Esophagus squamous epithelium (tissue), 5 donors: ENCODE data around the gene XRCC4. TPM values are rescaled to one million over a fixed set of nuclear protein-coding genes. Genes with fewer than 3 reads are reported as not detected.
A peak's percentile ranks its signal among the peaks of the same experiment; 100 is the strongest.

ENCODE experiments used
- DNase-seq: peaks from one replicate; lab custom pipeline; 2025; lab: John Stamatoyannopoulos, UW
- H3K27ac ChIP-seq, 4 donors: fragments of 200-600 bp; sonication (generic); one replicate each; pipeline ENCODE4 v1.5.1; 2016 to 2019; ENCODE audit warnings: mild to moderate bottlenecking in 1 of 4
- H3K27me3 ChIP-seq, 4 donors: fragments of 200-600 bp; sonication (generic); 1 replicate in 3 of 4; 2 replicates in 1 of 4; pipeline versions ENCODE4 v1.5.1 to v1.6.0; 2017 to 2021; ENCODE audit warnings: antibody characterized with exemption in 1 of 4
- H3K36me3 ChIP-seq, 3 donors: fragments of 200-600 bp; sonication (generic); one replicate each; pipeline ENCODE4 v1.5.1; 2016 to 2019
- H3K4me1 ChIP-seq, 3 donors: fragments of 200-600 bp; sonication (generic); one replicate each; pipeline ENCODE4 v1.5.1; 2017 to 2019
- H3K4me3 ChIP-seq, 4 donors: fragments of 200-600 bp; sonication (generic); 1 replicate in 3 of 4; 2 replicates in 1 of 4; pipeline ENCODE4 v1.5.1; 2016 to 2019; ENCODE audit warnings: mild to moderate bottlenecking in 2 of 4, moderate library complexity in 1 of 4
- H3K9me3 ChIP-seq, 3 donors: fragments of 200-600 bp; sonication (generic); one replicate each; pipeline ENCODE4 v1.5.1; 2016 to 2019
- CTCF ChIP-seq, 6 experiments: fragments of 450-650 bp in 4 of 6; fragments of 200-600 bp in 2 of 6; sonication (generic) in 2 of 6; IDR thresholded peaks; one replicate each; pipeline ENCODE4 v1.5.1; 2016 to 2019; ENCODE audit warnings: antibody characterized with exemption in 6 of 6, mild to moderate bottlenecking in 4 of 6, moderate library complexity in 4 of 6
- POLR2A ChIP-seq, 4 donors: fragments of 450-650 bp; IDR thresholded peaks; one replicate each; pipeline ENCODE4 v1.6.1; 2017; ENCODE audit warnings: antibody characterized with exemption in 4 of 4, mild to moderate bottlenecking in 4 of 4, moderate library complexity in 3 of 4
- WGBS, 2 donors: methylation state at CpG; one replicate each; pipeline ENCODE4 v1.1.5; 2018; 5-methylcytosine and 5-hydroxymethylcytosine counted together
- intact Hi-C: fragments of 100-400 bp; cut with DNase I; formaldehyde crosslinking; loops from one replicate; pipeline ENCODE4 v1.15.0; 2022
- total RNA-seq, 4 donors: library from RNA; depleted of rRNA; stranded (reverse); fragments of >200 nt; gene quantifications; one replicate each; pipeline ENCODE4 v1.1.0, GENCODE V29; 2016
- donor health status: DM: yes; HTN: yes; CAD: no.

XRCC4 gene
- total RNA-seq, 4 donors from 2014 or later: 2.9 to 10.3 (median 7.4) TPM

GRCh38 chr5:83294246-83294645 is 216.9 kb downstream of the XRCC4 start:
- DNase-seq: no peak
- intact Hi-C loops: no loop called here
- no peaks in the 10 kb centered on the region for H3K4me1 ChIP-seq
- TF ChIP-seq CTCF (IDR thresholded peaks at IDR 0.05): no peak
- no peak for TF ChIP-seq POLR2A (IDR thresholded peaks at IDR 0.05)
- no peak overlapping the region for H3K27ac ChIP-seq
- H3K27me3 ChIP-seq: no peaks in the 10 kb centered on the region
- WGBS, 2 donors: 54 to 70% methylated on average over 2 of the region's 2 CpGs
- H3K4me3 ChIP-seq: no peak overlapping the region
- H3K9me3 ChIP-seq: peaks cover 0 to 4% (median 0%) of the 10 kb centered on the region in 3 donors
- no peaks in the 10 kb centered on the region for H3K36me3 ChIP-seq

- H3K9me3 ChIP-seq: peaks cover 0 to 11% (median 0%) of the 10 kb centered on the region in 3 donors
- H3K4me3 ChIP-seq: no peak overlapping the region
- H3K36me3 ChIP-seq: no peaks in the 10 kb centered on the region
- WGBS, 2 donors: 84 to 92% methylated on average over 2 of the region's 2 CpGs
- TF ChIP-seq CTCF (IDR thresholded peaks at IDR 0.05): no peak
- TF ChIP-seq POLR2A (IDR thresholded peaks at IDR 0.05): no peak
- intact Hi-C loops: no loop called here
- H3K4me1 ChIP-seq: no peaks in the 10 kb centered on the region
- no peak overlapping the region for H3K27ac ChIP-seq
- no peaks in the 10 kb centered on the region for H3K27me3 ChIP-seq
- DNase-seq: no peak
Observed at GRCh38 chr5:83299353-83299752, 222.0 kb downstream of the XRCC4 start.

- intact Hi-C loops: no loop called here
- Histone ChIP-seq H3K36me3 (no peaks in the 10 kb centered on the region), H3K9me3 (peaks cover 0 to 4% (median 0%) of the 10 kb centered on the region in 3 donors), H3K4me3 (no peak overlapping the region), H3K4me1 (no peaks in the 10 kb centered on the region), H3K27ac (peak overlapping the region in 1 of 4 donors; percentile 44), H3K27me3 (no peaks in the 10 kb centered on the region)
- no peak for TF ChIP-seq CTCF (IDR thresholded peaks at IDR 0.05)
- peak in 1 of 4 donors; percentile 27 for TF ChIP-seq POLR2A (IDR thresholded peaks at IDR 0.05)
- WGBS, 2 donors: 23 to 32% methylated on average over 3 of the region's 3 CpGs
- no peak for DNase-seq
Observed at GRCh38 chr5:83306572-83307241, 229.4 kb downstream of the XRCC4 start.

- Histone ChIP-seq H3K4me1 (no peaks in the 10 kb centered on the region), H3K9me3 (peaks cover 0 to 8% (median 0%) of the 10 kb centered on the region in 3 donors), H3K4me3 (no peak overlapping the region), H3K27ac (no peak overlapping the region), H3K27me3 (no peaks in the 10 kb centered on the region), H3K36me3 (no peaks in the 10 kb centered on the region)
- 75 to 80% methylated on average over 2 of the region's 2 CpGs for WGBS, 2 donors
- intact Hi-C loops: no loop called here
- TF ChIP-seq CTCF (IDR thresholded peaks at IDR 0.05): no peak
- no peak for TF ChIP-seq POLR2A (IDR thresholded peaks at IDR 0.05)
- DNase-seq: no peak
Observed at GRCh38 chr5:83312663-83313062, 235.3 kb downstream of the XRCC4 start.

- Histone ChIP-seq H3K27me3 (no peaks in the 10 kb centered on the region), H3K9me3 (peaks cover 0 to 8% (median 0%) of the 10 kb centered on the region in 3 donors), H3K4me3 (no peak overlapping the region), H3K36me3 (no peaks in the 10 kb centered on the region), H3K4me1 (no peaks in the 10 kb centered on the region), H3K27ac (no peak overlapping the region)
- no peak for DNase-seq
- WGBS, 2 donors: 62 to 70% methylated on average over 2 of the region's 2 CpGs
- intact Hi-C loops: no loop called here
- TF ChIP-seq CTCF (IDR thresholded peaks at IDR 0.05) (no peak), POLR2A (IDR thresholded peaks at IDR 0.05) (no peak)
Observed at GRCh38 chr5:83313436-83313835, 236.1 kb downstream of the XRCC4 start.
